ENCODE data around the gene NCOA3. TPM values are rescaled to one million over a fixed set of nuclear protein-coding genes. Genes with fewer than 3 reads are reported as not detected.

The NCOA3 gene
- total RNA-seq, 1 experiment from 2014 or later, result 23.3 TPM

- peaks cover 0 to 13% (median 12%) of the 10 kb centered on the region in 3 experiments; a peak in 3 of 7 replicates for H3K36me3 Mint-ChIP-seq (ENCODE audit: insufficient read depth in 1 of 3, low read depth in 3 of 3)
- Histone ChIP-seq H3K4ac (ENCODE audit: low read depth, low read length) (no peak overlapping the region), H2BK5ac (ENCODE audit: insufficient read length, low read length) (no peak overlapping the region), H3K27me3 (ENCODE audit: insufficient read depth, low read length) (no peaks in the 10 kb centered on the region), H2BK15ac (ENCODE audit: low read depth, low read length) (no peak overlapping the region), H3K9me3 (ENCODE audit: control insufficient read depth, low read depth, low read length) (no peaks in the 10 kb centered on the region), H3K23ac (ENCODE audit: insufficient read length, low read depth, low read length) (no peak overlapping the region), H4K20me1 (ENCODE audit: control insufficient read depth, insufficient read depth, insufficient read length) (no peaks in the 10 kb centered on the region), H3K56ac (ENCODE audit: insufficient read length, low read depth, low read length) (no peak overlapping the region), H3K14ac (ENCODE audit: insufficient read depth, low read length) (no peak overlapping the region), H2AK5ac (ENCODE audit: insufficient read length, low read length) (no peak overlapping the region), H4K5ac (ENCODE audit: insufficient read length, low read depth, low read length) (no peak overlapping the region), H2BK20ac (ENCODE audit: low read depth, low read length, poor library complexity, severe bottlenecking) (no peak overlapping the region), H2BK120ac (ENCODE audit: low read depth, low read length, poor library complexity, severe bottlenecking) (no peak overlapping the region), H4K8ac (replicated peaks; ENCODE audit: insufficient read length, low read depth, low read length) (no peak overlapping the region), H3K23me2 (ENCODE audit: insufficient read length, low read depth, low read length, poor library complexity, severe bottlenecking) (no peaks in the 10 kb centered on the region), H2AFZ (ENCODE audit: low read length) (no peak overlapping the region), H2BK12ac (ENCODE audit: insufficient read length, low read depth, low read length) (no peak overlapping the region), H3K4me1 (ENCODE audit: insufficient read depth, low read length) (no peaks in the 10 kb centered on the region), H4K91ac (ENCODE audit: insufficient read length, low read depth, low read length) (no peak overlapping the region), H3K79me1 (ENCODE audit: insufficient read depth, low read depth, low read length, poor library complexity, severe bottlenecking) (no peaks in the 10 kb centered on the region), H3K4me2 (ENCODE audit: insufficient read depth, insufficient read length, low read length) (no peak overlapping the region), H3T11ph (ENCODE audit: low read length) (no peak overlapping the region), H3K18ac (ENCODE audit: insufficient read length, low read depth, low read length) (no peak overlapping the region), H3K27ac (ENCODE audit: insufficient read length, low read depth, low read length) (no peak overlapping the region), H3K79me2 (ENCODE audit: insufficient read depth, low read length) (no peaks in the 10 kb centered on the region), H3K9ac (ENCODE audit: extremely low read depth, insufficient read length, low read length) (no peak overlapping the region)
- H3K27ac Mint-ChIP-seq, result peak overlapping the region; percentile 66 to 75 (median 71); a peak in 4 of 7 replicates
- peak; percentile 98 for TF ChIP-seq CTCF (conservative IDR thresholded peaks at IDR 0.05)
- no peak overlapping the region for H3K4me3 Mint-ChIP-seq
- no CpG with 5 or more reads among the region's 20 CpGs for WGBS (ENCODE audit: extremely low coverage, insufficient read length, low lambda C conversion rate)
- peaks cover 17 to 23% of the 10 kb centered on the region in 2 experiments for H3K4me1 Mint-ChIP-seq
- peaks cover 3% of the 10 kb centered on the region; the same call in 1 of the 2 replicates for H3K27me3 Mint-ChIP-seq (ENCODE audit: low read depth)
- peak; percentile 91 for DNase-seq
- H3K9me3 Mint-ChIP-seq, result no peaks in the 10 kb centered on the region
These were observed 161.8 kb downstream of the NCOA3 start for GRCh38 chr20:47663354-47664067.

All from H9 (cell line).